ENCODE results near the gene ETS1.
A peak's percentile ranks its signal among the peaks of the same experiment; 100 is the strongest.

Gene ETS1

DNA sequence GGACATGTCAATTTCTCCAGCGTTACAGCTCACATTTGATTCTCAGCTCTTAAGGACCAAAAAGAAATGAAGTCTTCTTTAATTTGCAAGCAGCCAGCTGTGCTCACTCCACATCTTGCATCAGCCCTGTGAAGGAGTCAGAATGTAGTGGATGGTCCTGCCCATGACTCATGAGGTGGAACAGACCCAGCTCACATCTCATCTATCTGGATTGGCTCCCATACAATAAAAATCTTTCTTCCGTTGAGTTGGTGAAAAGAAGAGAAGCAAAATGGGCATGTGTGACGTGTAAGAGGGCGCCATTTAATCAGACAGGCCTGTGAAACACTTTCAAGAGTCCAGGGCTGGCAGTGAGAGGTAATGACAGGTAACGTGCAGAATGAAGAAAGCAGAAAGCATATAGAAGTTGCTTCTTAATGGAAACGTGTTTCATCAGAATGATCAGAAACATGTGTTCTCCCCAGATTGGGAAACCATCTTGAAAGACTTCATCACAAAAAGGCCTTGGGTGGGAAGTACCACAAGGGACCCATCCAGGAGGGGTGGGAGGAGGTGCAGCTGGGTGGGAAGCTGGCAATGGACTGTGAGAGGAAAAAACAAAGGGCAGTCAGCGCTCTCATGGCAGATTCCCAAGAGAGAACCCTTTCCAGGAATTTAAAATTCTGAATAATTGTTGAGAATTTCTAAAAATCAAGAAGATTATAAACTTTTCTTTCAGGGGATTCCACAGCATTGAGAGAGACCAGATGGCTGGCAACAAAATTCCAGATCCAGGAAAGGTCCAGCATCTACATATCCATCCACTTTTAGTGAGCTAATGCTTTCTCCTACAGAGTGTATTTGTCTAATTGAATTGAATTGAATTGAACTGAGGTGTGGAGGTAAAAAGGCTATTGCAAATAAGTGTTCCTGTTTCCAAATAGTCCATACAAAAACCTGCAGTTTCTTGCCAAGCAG, 57.0 kb downstream of the ETS1 start:
- Histone ChIP-seq H3K9ac (ENCODE audit: low read depth, low read length) (no peak overlapping the region), H4K20me1 (ENCODE audit: insufficient read depth, low read length) (no peaks in the 10 kb centered on the region), H3K4me1 (ENCODE audit: insufficient read depth, low read length) (peaks cover 32% of the 10 kb centered on the region), H3K79me2 (ENCODE audit: insufficient read depth, low read length) (no peaks in the 10 kb centered on the region), H3K9me3 (ENCODE audit: insufficient read depth, low read length, severe bottlenecking) (no peaks in the 10 kb centered on the region), H3K4me2 (ENCODE audit: insufficient read depth, low read length) (no peak overlapping the region), H3K4me3 (ENCODE audit: low read depth in 1 of 2, low read length in 2 of 2) (no peak overlapping the region), H3K27me3 (ENCODE audit: insufficient read depth, low read length, poor library complexity) (no peaks in the 10 kb centered on the region), H2AFZ (ENCODE audit: low read depth, low read length) (no peak overlapping the region), H3K36me3 (ENCODE audit: insufficient read depth, low read length) (no peaks in the 10 kb centered on the region), H3K27ac (ENCODE audit: low read length) (no peak overlapping the region)
- ATAC-seq (ENCODE audit: insufficient read depth, low read depth): no peak
- DNase-seq: no peak
- TF ChIP-seq EZH2 (IDR thresholded peaks at IDR 0.05; ENCODE audit: borderline replicate concordance, low read depth, low read length, severe bottlenecking) (no peak), CTCF (IDR thresholded peaks at IDR 0.05; ENCODE audit: borderline replicate concordance, extremely low read depth, low read length, poor library complexity, severe bottlenecking) (no peak)

- H2AFZ ChIP-seq (ENCODE audit: low read depth, low read length): no peak overlapping the region
Observed at GRCh38 chr11:128528294-128528693, 59.1 kb downstream of the ETS1 start.

GRCh38 chr11:128527046-128527445, 60.3 kb downstream of the ETS1 start:
- Histone ChIP-seq H3K36me3 (ENCODE audit: insufficient read depth, low read length) (no peaks in the 10 kb centered on the region), H2AFZ (ENCODE audit: low read depth, low read length) (peak overlapping the region; percentile 34; the same call in 1 of the 2 replicates), H3K79me2 (ENCODE audit: insufficient read depth, low read length) (peaks cover 10% of the 10 kb centered on the region), H3K4me3 (ENCODE audit: low read depth in 1 of 2, low read length in 2 of 2) (no peak overlapping the region), H4K20me1 (ENCODE audit: insufficient read depth, low read length) (no peaks in the 10 kb centered on the region), H3K9me3 (ENCODE audit: insufficient read depth, low read length, severe bottlenecking) (no peaks in the 10 kb centered on the region), H3K27me3 (ENCODE audit: insufficient read depth, low read length, poor library complexity) (no peaks in the 10 kb centered on the region), H3K4me2 (ENCODE audit: insufficient read depth, low read length) (peak overlapping the region; percentile 48), H3K27ac (ENCODE audit: low read length) (peak overlapping the region; percentile 93), H3K9ac (ENCODE audit: low read depth, low read length) (peak overlapping the region; percentile 66), H3K4me1 (ENCODE audit: insufficient read depth, low read length) (peaks cover 62% of the 10 kb centered on the region)
- ATAC-seq (ENCODE audit: insufficient read depth, low read depth) (no peak), DNase-seq (no peak)
- no peak for TF ChIP-seq EZH2 (IDR thresholded peaks at IDR 0.05; ENCODE audit: borderline replicate concordance, low read depth, low read length, severe bottlenecking)
- no peak for TF ChIP-seq CTCF (IDR thresholded peaks at IDR 0.05; ENCODE audit: borderline replicate concordance, extremely low read depth, low read length, poor library complexity, severe bottlenecking)

More at GRCh38 chr11:128528294-128528693, 59.1 kb downstream of the ETS1 start:
- no peaks in the 10 kb centered on the region for H3K9me3 ChIP-seq (ENCODE audit: insufficient read depth, low read length, severe bottlenecking)
- ATAC-seq (ENCODE audit: insufficient read depth, low read depth): no peak
- H3K4me1 ChIP-seq (ENCODE audit: insufficient read depth, low read length): peaks cover 53% of the 10 kb centered on the region
- H3K4me3 ChIP-seq (ENCODE audit: low read depth in 1 of 2, low read length in 2 of 2): no peak overlapping the region
- H3K27me3 ChIP-seq (ENCODE audit: insufficient read depth, low read length, poor library complexity): no peaks in the 10 kb centered on the region
- no peak for DNase-seq
- no peaks in the 10 kb centered on the region for H4K20me1 ChIP-seq (ENCODE audit: insufficient read depth, low read length)
- TF ChIP-seq EZH2 (IDR thresholded peaks at IDR 0.05; ENCODE audit: borderline replicate concordance, low read depth, low read length, severe bottlenecking) (no peak), CTCF (IDR thresholded peaks at IDR 0.05; ENCODE audit: borderline replicate concordance, extremely low read depth, low read length, poor library complexity, severe bottlenecking) (no peak)
- no peak overlapping the region for H3K9ac ChIP-seq (ENCODE audit: low read depth, low read length)
- H3K36me3 ChIP-seq (ENCODE audit: insufficient read depth, low read length): no peaks in the 10 kb centered on the region
- no peak overlapping the region for H3K4me2 ChIP-seq (ENCODE audit: insufficient read depth, low read length)
- H3K79me2 ChIP-seq (ENCODE audit: insufficient read depth, low read length): peaks cover 2% of the 10 kb centered on the region
- peak overlapping the region; percentile 93 for H3K27ac ChIP-seq (ENCODE audit: low read length)

Data from DND-41 (cell line).